T-helper 2 cell (primary cell): ENCODE results near the gene TRIM74.
"Not testable (repeated sequence)": the region's sequence is repeated elsewhere in the genome, so short reads cannot be mapped to it uniquely, and the experiment has no call there.

Experiments
- DNase-seq, 5 experiments: peaks; one replicate each; pipeline versions ENCODE4 v3.0.0 to v3.0.0-alpha.2; 2012 to 2022

TRIM74 gene

DNA sequence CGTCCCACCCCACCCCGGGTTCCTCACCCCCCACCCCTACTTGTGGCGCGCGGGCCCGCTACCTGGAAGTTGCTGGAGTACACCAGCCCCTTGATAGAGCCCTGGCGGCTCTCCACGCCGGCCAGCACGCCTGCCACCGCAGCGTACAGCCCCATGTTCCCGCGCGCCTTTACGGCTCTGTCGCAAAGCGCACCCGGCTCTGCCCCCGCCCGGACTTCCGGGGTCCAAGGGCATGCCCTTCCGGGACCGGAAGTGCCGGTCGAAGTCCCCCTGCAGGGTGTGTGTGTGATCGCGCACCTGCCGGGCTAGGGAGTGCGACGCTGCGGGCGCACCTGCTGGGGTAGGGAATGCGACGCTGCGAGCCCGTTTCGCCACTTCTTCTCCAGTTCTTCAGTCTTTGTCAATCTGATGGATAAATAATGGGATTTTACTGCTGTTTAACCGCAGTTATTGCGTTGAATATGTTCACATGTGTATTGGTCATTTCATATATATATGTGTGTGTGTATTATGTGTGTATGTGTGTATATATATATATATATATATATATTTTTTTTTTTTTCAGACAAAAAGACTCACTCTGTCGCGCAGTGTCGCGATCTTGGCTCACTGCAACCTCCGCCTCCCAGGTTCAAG, 14.6 kb downstream of the TRIM74 start:
- peak in 1 of 5 experiments; percentile 17 for DNase-seq

GRCh38 chr7:72953901-72954562, 15.2 kb downstream of the TRIM74 start:
- not testable (repeated sequence) for DNase-seq

DNA sequence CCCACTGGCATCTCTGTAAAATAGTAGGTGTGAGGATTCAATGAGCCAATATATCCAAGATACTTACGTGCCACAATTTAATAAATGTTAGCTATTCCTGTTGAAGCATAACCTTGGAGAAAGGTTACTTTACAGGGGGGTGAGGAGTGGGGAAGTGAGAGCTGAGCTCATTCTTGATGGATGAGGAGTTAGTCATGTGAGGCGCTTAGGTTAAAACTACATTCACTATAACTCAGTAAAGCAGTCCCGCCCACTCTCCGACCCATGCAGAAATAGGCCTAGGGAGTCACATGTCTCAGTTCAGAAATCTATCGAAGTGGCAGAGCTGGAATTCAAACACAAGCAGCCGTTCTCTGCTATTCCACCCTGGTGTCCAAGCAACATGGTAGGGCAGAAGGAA, 18.8 kb downstream of the TRIM74 start:
- not testable (repeated sequence) for DNase-seq

GRCh38 chr7:72949686-72950085, 19.6 kb downstream of the TRIM74 start:
- DNase-seq, result not testable (repeated sequence)

GRCh38 chr7:72949276-72949675, 20.0 kb downstream of the TRIM74 start:
- not testable (repeated sequence) for DNase-seq

GRCh38 chr7:72948714-72949113, 20.6 kb downstream of the TRIM74 start:
- not testable (repeated sequence) for DNase-seq

DNA sequence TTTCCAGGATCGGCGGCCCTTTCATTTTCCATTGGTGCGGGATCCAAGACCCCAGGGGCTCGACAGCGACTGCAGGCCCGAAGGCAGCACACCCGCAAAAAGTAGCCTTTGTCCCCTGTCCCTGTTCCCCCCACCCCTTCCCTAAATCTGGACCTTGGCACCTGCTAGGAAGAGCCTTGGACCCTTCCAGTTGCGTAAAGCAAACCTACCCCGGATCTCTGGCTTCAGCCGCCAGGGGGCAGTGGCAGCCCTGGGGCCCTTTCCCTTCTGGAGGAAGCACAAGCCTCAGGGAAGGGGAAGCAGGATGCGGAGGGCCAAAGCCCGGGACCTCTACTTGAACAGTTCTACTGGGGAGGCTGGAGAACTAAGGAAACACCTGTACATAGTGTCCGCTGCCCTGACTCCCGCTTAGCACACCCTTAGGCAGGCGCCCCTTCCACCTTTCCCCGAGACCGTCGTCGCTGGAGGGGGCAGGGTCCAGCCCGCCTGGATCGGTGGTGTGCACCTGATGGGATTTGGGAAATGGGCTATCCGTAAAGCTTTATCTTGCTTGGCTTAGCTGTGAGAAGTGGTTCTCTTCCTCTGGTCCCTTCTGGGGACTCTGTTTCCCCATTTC, 23.0 kb downstream of the TRIM74 start:
- not testable (repeated sequence) for DNase-seq

DNA sequence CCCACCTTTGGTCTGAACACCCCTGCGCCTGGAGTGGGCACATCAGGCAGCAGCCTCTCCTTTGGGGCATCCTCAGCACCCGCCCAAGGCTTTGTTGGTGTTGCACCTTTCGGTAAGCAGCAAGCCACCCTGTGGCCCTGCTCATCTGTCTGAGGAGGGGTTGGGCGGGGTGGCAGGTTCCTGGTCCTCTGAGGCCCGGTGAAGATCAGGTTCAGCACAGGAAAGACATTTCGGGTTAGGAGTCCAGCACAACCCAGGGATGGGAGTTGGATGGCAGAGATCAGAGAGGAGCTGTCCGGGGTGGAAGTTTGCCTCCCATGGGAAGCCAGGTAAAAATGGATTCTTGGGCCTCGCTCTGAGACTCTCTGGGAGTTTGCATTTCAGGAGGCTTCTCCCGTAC, 23.7 kb downstream of the TRIM74 start:
- DNase-seq, result not testable (repeated sequence)

- not testable (repeated sequence) for DNase-seq
Observed at GRCh38 chr7:72944937-72945336, 24.3 kb downstream of the TRIM74 start.

DNA sequence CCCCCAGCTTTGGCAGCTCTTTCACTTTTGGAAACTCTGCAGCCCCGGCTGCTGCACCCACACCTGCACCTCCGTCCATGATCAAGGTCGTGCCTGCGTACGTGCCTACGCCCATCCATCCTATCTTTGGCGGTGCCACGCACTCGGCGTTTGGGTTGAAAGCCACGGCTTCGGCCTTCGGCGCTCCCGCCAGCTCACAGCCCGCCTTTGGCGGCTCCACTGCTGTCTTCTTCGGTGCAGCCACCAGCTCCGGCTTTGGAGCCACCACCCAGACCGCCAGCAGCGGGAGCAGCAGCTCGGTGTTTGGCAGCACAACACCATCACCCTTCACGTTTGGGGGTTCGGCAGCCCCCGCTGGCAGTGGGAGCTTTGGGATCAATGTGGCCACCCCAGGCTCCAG, 26.3 kb downstream of the TRIM74 start:
- not testable (repeated sequence) for DNase-seq

DNA sequence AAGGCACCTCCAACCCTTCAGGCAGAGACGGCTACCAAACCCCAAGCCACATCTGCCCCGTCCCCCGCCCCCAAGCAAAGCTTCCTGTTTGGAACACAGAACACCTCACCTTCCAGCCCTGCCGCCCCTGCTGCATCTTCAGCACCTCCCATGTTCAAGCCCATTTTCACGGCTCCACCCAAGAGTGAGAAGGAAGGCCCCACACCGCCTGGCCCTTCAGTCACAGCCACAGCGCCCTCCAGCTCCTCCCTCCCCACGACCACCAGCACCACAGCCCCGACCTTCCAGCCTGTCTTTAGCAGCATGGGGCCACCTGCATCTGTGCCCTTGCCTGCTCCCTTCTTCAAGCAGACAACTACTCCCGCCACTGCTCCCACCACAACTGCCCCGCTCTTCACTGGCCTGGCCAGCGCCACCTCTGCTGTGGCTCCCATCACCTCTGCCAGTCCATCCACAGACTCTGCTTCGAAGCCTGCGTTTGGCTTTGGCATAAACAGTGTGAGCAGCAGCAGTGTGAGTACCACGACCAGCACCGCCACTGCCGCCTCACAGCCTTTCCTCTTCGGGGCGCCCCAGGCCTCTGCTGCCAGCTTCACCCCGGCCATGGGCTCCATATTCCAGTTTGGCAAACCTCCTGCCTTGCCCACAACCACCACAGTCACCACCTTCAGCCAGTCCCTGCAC, 27.1 kb downstream of the TRIM74 start:
- not testable (repeated sequence) for DNase-seq

DNA sequence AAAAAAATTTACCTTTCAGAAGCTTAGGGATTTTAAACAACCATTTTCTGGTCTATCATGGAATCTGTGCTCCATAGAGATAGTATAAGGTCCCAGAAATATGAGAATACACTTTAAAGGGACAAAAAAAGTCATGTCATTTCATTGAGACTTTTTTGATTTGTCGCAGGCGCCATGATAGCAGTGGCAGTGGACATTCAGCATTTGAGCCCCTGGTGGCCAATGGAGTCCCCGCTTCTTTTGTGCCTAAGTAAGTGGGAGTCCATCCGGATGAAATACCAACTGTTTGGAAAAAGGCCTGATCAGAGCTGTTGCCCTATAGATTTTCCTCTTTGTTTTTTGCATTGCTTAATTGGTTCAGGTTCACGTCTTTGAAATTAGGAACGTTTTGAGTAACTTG, 41.0 kb downstream of the TRIM74 start:
- not testable (repeated sequence) for DNase-seq

- DNase-seq, result not testable (repeated sequence)
Observed at GRCh38 chr7:72927791-72928190, 41.5 kb downstream of the TRIM74 start.

- DNase-seq, result no peak
Observed at GRCh38 chr7:72925546-72926120, 43.6 kb downstream of the TRIM74 start.

DNA sequence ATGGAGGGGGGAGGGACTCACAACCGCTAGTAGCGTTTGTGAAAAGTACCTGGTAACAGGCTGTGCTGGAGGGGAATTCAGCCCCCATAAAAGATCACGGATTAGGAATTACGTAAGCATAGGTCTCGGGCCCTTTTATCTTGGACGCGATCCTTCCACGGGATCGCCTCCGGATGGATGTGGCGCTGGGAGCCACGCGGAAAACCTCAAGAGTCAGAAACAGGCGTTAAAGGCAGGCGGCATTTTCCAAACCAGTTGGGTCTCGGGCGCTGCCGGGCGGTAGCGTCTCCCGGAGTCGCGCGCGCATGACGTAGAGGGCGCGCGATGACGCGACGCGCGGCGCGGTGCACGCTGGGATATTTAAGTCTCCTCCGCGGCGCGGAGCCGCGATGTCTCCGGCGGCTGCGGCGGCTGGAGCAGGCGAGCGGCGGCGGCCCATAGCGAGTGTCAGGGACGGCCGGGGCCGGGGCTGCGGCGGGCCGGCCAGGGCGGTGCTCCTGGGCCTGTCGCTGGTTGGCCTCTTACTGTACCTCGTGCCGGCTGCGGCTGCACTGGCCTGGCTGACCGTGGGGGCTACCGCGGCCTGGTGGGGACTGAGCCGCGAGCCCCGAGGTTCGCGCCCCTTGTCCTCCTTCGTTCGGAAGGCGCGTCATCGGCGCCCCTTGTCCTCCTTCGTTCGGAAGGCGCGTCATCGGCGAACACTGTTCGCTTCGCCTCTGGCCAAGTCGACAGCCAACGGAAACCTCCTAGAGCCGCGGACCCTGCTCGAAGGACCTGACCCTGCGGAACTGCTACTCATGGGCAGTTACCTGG, 44.3 kb downstream of the TRIM74 start, which contains the start of gene POM121:
Gene POM121, plus strand, starts transcription at position 363 of the 813 bp plus-strand sequence. Its CDS starts 27 bp downstream, at position 390.
- DNase-seq, result peak; percentile 69 to 92 (median 77)

DNA sequence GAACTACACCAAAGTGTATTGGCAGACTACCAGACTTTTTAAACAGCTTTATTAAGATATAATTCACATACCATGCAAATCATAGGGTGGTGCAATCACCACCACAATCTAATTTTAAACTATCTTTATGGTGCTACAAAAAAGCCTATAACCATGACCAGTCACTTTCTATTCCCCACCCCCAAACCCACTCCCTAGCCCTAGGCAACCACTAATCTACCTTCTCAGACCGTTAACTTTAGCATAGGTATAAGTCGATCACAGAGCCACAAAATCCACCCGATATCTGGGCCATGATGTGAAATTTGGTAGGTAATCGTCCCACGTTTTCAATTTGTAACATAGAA, 44.9 kb downstream of the TRIM74 start:
- DNase-seq, result no peak

DNA sequence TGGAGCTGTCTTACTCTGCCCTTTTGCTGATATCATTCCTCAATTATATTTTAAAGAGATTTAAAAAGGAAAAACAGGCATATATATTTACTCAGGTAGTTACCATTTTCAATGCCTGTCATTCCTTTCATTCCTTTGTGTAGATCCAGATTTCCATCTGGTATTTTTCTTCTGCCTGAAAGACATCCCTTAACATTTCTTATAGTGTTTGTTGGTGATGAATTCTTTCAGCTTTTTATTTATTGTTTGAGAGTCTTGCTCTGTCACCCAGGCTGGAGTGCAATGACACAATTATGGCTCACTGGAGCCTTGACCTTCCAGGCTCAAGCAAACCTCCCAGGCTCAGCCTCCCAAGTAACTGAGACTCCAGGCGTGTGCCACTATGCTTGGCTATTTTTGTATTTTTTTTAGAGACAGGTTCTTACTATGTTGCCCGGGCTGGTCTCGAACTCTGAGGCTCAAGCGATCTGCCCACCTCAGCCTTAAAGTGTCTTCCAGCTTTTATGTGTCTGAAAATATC, 50.0 kb downstream of the TRIM74 start:
- DNase-seq, result no peak

- peak in 3 of 5 experiments; percentile 41 to 56 (median 48) for DNase-seq
Observed at GRCh38 chr7:72914756-72915525, 54.3 kb downstream of the TRIM74 start.

GRCh38 chr7:72913750-72914149, 55.5 kb downstream of the TRIM74 start:
- DNase-seq, result not testable (repeated sequence)

- DNase-seq, result not testable (repeated sequence)
Observed at GRCh38 chr7:72911395-72911794, 57.9 kb downstream of the TRIM74 start.
